Nucleus accumbens (tissue), 56 donors: Measurements from ENCODE around the gene PNPLA7.

Experiments
- DNase-seq, 56 donors: peaks; one replicate each; lab custom pipeline; 2025; lab: John Stamatoyannopoulos, UW

The PNPLA7 gene

DNA sequence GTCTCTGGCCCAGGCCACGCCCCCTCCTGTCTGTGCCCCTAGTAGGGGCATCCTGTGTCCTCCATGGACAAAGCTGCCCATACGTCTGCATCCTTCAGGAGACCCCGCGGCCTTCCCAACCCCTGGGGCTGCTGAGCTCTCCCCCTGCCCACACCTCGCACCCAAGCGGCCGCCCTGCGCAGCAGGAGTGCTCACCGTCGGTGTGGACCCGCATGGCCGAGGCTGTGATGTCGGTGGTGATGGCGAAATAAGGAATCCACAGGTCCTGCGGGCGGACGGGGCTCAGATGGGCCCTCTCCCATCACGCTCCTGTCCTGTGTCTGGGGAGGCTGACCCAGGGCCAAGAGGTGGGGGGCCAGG is 86.3 kb downstream of the PNPLA7 start:
- no peak for DNase-seq

DNA sequence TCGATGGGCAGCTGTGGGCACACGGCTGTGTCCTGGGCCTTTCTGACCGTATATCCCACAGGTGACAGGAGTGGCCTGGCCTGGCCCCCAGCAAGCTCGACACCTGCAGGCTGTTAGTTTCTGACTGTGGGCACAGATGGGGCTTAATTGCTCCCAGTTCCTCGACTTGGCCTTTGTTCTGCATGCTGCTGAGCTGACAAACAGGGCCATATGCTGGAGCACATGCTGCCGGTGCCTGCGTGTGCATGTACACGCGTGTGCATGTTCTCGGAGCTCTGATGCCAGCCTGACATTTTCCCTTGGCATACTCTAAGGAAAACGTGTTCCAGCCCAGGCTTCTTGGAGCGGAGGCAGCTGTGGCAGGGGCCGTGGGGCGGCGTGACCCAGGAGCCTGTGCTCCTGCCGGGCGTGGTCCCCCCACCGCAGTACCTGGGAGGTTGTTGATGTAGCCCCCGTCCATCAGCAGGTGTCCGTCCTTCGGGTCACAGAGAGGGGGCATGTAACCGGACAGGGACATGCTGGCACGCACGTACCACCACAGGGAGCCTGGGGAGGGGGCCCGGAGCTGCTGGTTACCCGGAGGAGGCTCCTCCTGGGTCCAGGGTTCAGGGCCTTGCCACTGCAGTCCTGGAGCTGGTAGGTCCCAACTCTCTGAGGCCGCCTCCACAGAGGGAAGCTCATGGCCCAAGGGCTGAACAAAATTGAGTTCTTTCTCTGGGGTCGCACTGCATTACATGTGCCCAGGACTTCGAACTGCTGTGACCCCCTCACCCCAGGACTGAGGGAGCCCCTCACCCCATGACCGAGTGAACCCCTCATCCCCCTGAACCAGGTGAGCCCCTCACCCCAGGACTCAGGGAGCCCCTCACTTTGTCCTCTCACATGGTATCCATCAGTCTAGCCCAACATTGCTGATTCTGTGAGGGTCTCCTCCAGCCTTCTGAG is 86.9 kb downstream of the PNPLA7 start:
- DNase-seq: no peak

DNA sequence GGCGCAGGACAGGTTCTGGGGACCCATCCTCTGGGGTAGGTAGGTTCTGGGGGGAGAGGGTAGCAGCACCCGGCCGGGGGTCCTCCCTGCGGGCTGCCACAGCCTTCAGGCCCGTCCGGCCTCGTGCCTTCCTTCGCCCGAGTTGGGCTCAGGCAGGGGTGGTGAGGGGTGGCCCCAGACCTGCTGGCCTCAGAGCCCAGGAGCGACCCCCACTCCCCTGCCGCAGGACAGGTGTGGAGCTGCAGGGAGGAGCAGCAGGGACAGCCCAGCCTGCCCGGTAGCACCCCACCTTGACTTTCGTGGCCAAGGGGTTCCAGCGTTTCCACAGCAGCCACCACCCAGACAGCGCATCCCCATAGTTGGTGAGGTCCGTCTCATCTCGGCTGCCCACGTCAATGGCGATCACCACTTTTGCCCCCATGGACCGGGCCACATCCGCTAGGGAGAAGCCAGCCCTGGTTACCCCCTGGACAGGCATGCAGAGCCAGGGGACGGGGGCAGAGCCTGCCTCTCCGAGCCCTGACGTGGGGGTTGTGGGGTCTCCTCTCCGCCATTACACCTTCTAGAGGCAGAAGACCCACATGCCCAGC is 87.7 kb downstream of the PNPLA7 start:
- no peak for DNase-seq

DNA sequence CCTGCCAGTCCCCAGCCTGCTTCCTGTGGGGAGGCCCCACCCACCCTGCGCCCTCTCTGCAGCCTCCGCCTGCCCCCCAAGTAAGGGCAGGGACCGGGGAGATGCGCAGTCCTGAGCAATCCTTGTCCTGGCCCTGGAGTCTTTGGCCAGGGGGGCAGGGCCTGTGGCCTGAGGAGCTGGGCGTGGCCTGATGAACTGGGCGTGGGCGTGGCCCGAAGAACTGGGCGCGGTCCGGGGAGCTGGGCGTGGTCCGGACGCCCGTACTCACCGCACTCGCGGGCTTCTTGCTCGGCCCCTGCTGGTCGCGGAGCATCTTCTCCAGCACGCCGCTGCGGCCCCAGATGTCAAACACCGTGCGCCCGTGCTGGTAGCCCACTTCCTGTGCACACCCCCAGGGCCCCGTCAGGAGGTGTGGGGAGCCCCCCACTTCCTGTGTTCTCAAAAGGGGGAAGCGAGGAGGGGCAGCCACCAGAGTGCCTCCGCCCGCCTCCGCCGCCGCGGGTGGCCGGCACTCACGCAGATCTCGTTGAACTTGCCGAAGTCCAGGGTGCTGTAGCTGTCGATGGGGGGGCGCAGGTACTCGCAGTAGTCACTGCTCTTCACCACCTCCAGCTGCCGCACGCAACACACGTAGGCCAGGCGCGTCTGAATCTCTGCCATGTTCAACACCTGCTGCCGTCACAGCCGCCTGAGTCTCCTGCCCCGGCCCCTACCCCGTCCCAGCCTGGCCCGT is 88.4 kb downstream of the PNPLA7 start:
- no peak for DNase-seq

DNA sequence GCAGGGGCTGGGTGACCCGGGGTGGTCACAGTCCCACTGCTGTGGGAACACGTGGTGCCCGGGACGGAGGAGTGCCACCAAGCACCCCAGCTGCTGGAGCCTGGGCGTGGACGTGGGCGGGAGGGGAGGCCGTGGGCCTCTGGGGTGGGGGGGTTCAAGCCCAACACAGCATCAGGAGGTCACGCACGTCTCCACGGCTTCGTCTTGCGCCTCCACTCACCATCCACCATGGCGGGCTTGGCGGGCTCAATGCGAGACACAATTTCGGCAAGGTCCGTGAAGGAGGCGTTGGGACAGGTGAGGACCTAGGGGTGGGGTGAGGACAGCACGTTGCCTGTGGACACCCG is 88.9 kb downstream of the PNPLA7 start:
- DNase-seq: no peak

- no peak for DNase-seq
Observed at GRCh38 chr9:137460363-137461315, 89.6 kb downstream of the PNPLA7 start.

GRCh38 chr9:137459601-137460362 is 90.4 kb downstream of the PNPLA7 start:
- no peak for DNase-seq

GRCh38 chr9:137459152-137459600 is 91.0 kb downstream of the PNPLA7 start, which contains the start of gene NSMF:
Gene NSMF (minus strand): TSS chr9:137459334. CDS start chr9:137459102, 232 bp downstream.
- DNase-seq: peak; percentile 19 to 98 (median 88)

- DNase-seq: peak in 50 of 56 donors; percentile 22 to 87 (median 62)
Observed at GRCh38 chr9:137458194-137459151, 91.7 kb downstream of the PNPLA7 start.

GRCh38 chr9:137457406-137458193 is 92.6 kb downstream of the PNPLA7 start:
- peak in 3 of 56 donors; percentile 11 to 47 (median 21) for DNase-seq

GRCh38 chr9:137456864-137457405 is 93.3 kb downstream of the PNPLA7 start:
- DNase-seq: no peak

GRCh38 chr9:137456061-137456863 is 93.9 kb downstream of the PNPLA7 start:
- no peak for DNase-seq

DNA sequence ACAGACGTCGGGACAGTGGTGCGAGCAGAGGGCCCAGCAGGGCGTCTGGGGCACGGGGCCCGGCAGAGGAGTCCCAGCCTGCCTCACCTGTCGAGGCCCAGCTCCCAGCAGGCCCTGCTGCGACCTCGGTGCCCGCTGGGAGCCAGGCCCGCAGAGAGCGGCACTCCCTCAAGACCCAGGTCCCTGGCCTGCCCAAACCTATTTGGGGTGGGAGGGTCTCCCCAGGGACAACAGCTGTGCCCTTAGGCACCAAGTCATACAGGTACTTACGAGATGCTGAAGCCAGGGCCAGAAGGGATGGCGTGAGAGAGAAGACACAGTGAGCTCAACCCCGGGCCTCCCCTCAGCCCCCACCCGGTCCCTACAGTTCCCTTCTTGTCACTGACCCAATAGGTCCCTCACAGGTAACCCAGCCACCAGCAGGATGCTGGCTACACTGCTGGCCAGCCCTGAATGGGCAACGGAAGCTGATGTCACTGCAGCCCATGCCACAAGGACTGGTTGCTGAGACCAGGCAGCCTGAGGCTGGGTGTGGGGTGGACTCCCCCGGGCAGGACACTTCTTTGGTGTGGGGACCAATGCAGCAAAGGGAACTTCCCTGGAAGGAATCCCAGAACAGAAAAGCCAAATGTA is 94.7 kb downstream of the PNPLA7 start:
- no peak for DNase-seq

DNA sequence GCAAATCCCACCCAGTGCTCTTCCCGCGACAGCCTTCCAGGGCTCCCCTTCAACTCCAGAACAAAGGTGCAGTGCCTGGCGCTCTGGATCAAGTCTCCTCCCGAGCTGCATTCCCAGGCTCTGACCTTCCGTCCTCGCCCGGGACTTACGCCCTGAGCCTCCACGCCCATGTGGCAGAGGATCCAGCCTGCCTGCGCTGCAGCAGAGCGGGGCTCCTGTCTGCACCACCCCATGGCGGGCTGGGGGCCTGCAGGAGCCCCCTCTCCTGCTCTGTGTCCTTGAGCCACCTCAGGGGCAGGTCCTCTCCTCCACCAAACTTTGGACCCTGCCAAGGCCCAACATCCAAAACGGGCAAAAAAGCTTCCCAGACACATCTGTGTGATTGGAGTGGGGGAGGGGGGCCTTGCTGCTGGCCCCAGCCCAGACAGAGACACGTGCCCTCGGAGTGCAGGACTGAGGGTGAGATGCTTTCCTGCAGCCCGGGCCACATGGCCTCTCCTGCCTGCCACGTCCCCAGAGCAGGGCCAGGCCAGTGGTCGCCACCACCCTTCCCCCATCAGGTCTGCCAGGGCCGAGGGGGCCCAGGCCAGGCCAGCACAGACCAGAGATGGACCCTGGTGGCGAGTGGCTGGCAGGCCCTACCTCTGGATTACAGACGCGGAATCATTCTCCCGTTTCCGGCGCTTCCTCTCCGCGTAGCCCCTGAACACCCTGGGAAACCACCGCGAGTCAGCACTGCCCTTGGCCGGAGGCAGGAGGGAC is 95.4 kb downstream of the PNPLA7 start:
- DNase-seq: no peak

- peak in 7 of 56 donors; percentile 29 to 71 (median 59) for DNase-seq
Observed at GRCh38 chr9:137454145-137454596, 96.0 kb downstream of the PNPLA7 start.
